22Rv1 (cell line): ENCODE measurements around the gene MYH16.

Experiments
- CTCF ChIP-seq: fragments of 450-650 bp; IDR thresholded peaks from 2 replicates; pipeline ENCODE4 v1.5.1; 2017; ENCODE audit warnings: mild to moderate bottlenecking
- ZFX ChIP-seq: fragments of 450-650 bp; IDR thresholded peaks from 2 replicates; pipeline ENCODE4 v1.6.1; 2017; ENCODE audit warnings: antibody characterized with exemption, borderline replicate concordance

DNA sequence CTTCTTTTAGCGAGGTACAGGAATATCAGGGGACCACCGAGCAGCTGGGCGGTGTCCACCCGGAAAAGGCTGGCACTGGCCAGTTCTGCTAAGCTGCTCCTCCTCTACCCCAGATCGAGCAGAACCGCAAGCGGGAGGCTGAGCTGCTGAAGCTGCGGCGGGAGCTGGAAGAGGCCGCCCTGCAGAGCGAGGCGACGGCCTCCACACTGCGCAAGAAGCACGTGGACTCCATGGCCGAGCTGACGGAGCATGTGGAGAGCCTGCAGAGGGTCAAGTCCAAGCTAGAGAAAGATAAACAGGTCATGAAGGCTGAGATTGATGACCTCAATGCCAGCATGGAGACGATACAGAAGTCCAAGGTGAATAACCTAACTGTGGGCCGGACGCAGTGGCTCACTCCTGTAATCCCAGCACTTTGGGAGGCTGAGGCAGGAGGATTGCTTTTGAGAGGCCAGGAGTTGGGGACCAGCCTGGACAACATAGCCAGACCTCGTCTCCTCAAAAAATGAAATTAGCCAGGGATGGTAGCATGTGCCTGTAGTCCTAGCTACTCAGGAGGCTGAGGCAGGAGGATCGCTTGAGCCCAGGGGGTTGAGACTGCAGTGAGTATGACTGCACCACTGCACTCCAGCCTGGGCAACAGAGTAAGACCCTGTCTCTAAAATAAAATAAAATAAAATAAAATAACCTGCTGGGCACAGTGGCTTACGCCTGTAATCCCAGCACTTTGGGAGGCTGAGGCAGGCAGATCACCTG lies 15.3 kb downstream of the MYH16 start:
- TF ChIP-seq CTCF (no peak), ZFX (no peak)
